BLaER1 treated with 17β-estradiol and CSF1 and Interleukin-3, amounts not matched to agents 10 nM and 100 nM (cell line): Measurements from ENCODE around the gene CADM4.

Experiments used
- H3K27ac ChIP-seq, 11 experiments: shearing (Covaris generic); formaldehyde crosslinking; 2 replicates each; pipeline ENCODE4 v1.8.1; 2022
- H3K27me3 ChIP-seq, 11 experiments: shearing (Covaris generic); formaldehyde crosslinking; 2 replicates each; pipeline ENCODE4 v1.8.1; 2022
- H3K36me3 ChIP-seq, 11 experiments: shearing (Covaris generic); formaldehyde crosslinking; 2 replicates each; pipeline ENCODE4 v1.8.1; 2022
- H3K4me1 ChIP-seq, 10 experiments: shearing (Covaris generic); formaldehyde crosslinking; 2 replicates each; pipeline ENCODE4 v1.8.1; 2022
- H3K4me2 ChIP-seq, 11 experiments: shearing (Covaris generic); formaldehyde crosslinking; 2 replicates each; pipeline ENCODE4 v1.8.1; 2022
- H3K4me3 ChIP-seq, 10 experiments: shearing (Covaris generic); formaldehyde crosslinking; 2 replicates each; pipeline ENCODE4 v1.8.1; 2022
- H3K9ac ChIP-seq, 11 experiments: shearing (Covaris generic); formaldehyde crosslinking; 2 replicates each; pipeline ENCODE4 v1.8.1; 2022
- H3K9me3 ChIP-seq, 11 experiments: shearing (Covaris generic); formaldehyde crosslinking; replicated peaks in 1 of 11; 2 replicates each; pipeline ENCODE4 v1.8.1; 2022
- H4K20me1 ChIP-seq, 11 experiments: shearing (Covaris generic); formaldehyde crosslinking; 2 replicates each; pipeline ENCODE4 v1.8.1; 2022
- Cebpa-rat ChIP-seq, 11 experiments: shearing (Covaris generic); IDR thresholded peaks; 2 replicates each; pipeline ENCODE4 v1.8.1; 2022

CADM4 gene

DNA sequence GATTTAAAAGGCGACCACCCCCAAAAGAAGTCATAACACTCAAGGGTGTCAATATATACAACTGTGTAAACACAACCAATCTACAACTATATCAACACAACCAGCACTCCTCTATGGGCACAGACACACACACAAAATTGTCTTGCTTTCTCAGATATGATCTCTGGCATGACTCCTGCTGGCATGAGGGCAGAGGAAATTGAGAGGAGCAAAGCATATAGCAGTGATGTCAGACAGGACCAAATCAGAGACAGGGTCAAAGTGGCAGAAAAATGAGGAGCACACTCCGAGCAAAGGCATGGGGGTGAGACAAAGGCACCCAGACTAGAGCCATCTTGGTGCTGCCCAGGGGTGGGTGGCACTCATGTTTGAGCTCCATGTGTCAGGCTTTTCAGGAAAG, 53.3 kb downstream of the CADM4 start:
- H3K4me2 ChIP-seq, result peak overlapping the region in 5 of 11 experiments; percentile 13 to 66 (median 24); a peak in 3 of 22 replicates
- no peak overlapping the region for H3K9ac ChIP-seq
- peaks cover 32 to 57% (median 50%) of the 10 kb centered on the region in 11 experiments for H3K36me3 ChIP-seq
- H3K27ac ChIP-seq, result 0 out of 22 replicates have a peak overlapping the region, but pooled peaks of 2 of the 11 experiments have one; percentile 36 to 64
- peaks cover 0 to 26% (median 11%) of the 10 kb centered on the region in 11 experiments; a peak in 11 of 22 replicates for H4K20me1 ChIP-seq
- no peak for TF ChIP-seq Cebpa-rat (IDR thresholded peaks at IDR 0.05)
- H3K4me3 ChIP-seq, result no peak overlapping the region
- H3K9me3 ChIP-seq, result peaks cover 0 to 17% (median 9%) of the 10 kb centered on the region in 11 experiments; a peak in 13 of 22 replicates
- no peaks in the 10 kb centered on the region for H3K27me3 ChIP-seq
- peaks cover 54 to 73% (median 65%) of the 10 kb centered on the region in 10 experiments for H3K4me1 ChIP-seq

DNA sequence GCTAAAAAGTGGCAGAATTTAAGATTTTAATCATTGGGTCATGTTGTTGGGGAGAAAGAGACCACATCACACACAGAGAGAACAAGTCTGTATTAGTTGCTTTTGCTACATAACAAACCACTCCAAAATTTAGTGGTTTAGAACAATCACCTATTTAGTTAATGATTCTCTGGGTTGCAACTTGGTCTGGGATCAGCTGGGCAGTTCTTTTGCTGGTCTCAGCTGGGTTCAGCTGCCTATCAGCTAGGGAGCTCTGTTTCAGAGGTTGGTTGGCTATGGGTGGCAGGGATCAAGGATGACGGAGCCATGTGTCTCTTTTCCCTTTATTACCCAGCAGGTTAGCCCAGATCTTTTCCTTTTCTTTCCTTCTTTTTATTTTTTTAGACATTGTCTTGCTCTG, 55.2 kb downstream of the CADM4 start:
- H3K4me1 ChIP-seq, result peaks cover 57 to 71% (median 68%) of the 10 kb centered on the region in 10 experiments
- peaks cover 0 to 17% (median 9%) of the 10 kb centered on the region in 11 experiments; a peak in 13 of 22 replicates for H3K9me3 ChIP-seq
- H3K36me3 ChIP-seq, result peaks cover 15 to 38% (median 32%) of the 10 kb centered on the region in 11 experiments; a peak in 21 of 22 replicates
- peak overlapping the region; percentile 47 to 66 (median 59) for H3K4me2 ChIP-seq
- no peak overlapping the region; a peak in 1 of 20 replicates for H3K4me3 ChIP-seq
- no peaks in the 10 kb centered on the region for H3K27me3 ChIP-seq
- peak overlapping the region; percentile 8 to 55 (median 25); a peak in 12 of 22 replicates for H3K9ac ChIP-seq
- H3K27ac ChIP-seq, result peak overlapping the region; percentile 55 to 79 (median 65)
- TF ChIP-seq Cebpa-rat (IDR thresholded peaks at IDR 0.05), result no peak
- peaks cover 0 to 8% (median 0%) of the 10 kb centered on the region in 11 experiments; a peak in 4 of 22 replicates for H4K20me1 ChIP-seq

DNA sequence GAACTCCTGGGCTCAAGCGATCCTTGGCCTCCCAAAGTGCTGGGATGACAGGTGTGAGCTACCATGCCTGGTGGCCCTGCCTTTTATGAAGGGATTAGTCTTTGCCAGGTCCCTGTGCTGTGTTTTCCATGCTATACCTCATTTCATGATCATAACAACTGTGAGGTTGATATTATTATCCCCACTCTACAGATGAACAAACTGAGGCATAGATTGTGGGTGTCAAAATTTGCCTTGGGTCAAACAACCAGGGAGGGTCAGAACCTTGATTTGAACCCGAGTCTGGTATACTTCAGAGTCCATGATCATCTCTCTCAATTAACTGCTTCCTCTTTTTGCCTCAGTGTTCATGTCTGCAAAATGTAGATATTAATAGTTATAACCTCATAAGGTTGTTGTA, 57.2 kb downstream of the CADM4 start:
- no peak for TF ChIP-seq Cebpa-rat (IDR thresholded peaks at IDR 0.05)
- peaks cover 0 to 17% (median 9%) of the 10 kb centered on the region in 11 experiments; a peak in 13 of 22 replicates for H3K9me3 ChIP-seq
- peak overlapping the region in 3 of 11 experiments; percentile 4 to 77 (median 64); a peak in 1 of 22 replicates for H3K27ac ChIP-seq
- no peaks in the 10 kb centered on the region for H3K27me3 ChIP-seq
- H3K4me2 ChIP-seq, result peak overlapping the region; percentile 41 to 78 (median 64); a peak in 20 of 22 replicates
- H3K4me3 ChIP-seq, result no peak overlapping the region
- peaks cover 9 to 24% (median 19%) of the 10 kb centered on the region in 11 experiments; a peak in 20 of 22 replicates for H3K36me3 ChIP-seq
- no peak overlapping the region for H3K9ac ChIP-seq
- H4K20me1 ChIP-seq, result no peaks in the 10 kb centered on the region
- peaks cover 63 to 81% (median 74%) of the 10 kb centered on the region in 10 experiments for H3K4me1 ChIP-seq

DNA sequence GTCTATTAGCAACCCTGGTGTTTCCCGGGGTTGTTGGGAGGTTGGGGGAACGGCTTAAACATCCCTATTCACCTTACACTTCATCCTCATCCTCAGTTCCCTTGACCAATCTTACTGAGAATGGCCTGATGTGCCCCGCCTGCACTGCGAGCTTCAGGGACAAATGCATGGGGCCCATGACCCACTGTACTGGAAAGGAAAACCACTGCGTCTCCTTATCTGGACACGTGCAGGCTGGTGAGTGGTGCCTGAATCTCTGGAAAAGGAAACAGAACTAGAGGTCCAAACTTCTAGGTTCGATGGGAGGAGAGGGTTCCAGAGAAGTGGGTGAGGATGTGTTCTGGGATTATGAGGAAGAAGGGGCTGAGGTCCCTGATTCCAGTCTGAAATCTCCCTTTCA, 58.2 kb downstream of the CADM4 start:
- Histone ChIP-seq H3K4me3 (no peak overlapping the region), H4K20me1 (no peaks in the 10 kb centered on the region), H3K9ac (peak overlapping the region in 3 of 11 experiments; percentile 3 to 27 (median 14); a peak in 5 of 22 replicates), H3K4me2 (peak overlapping the region; percentile 41 to 78 (median 64)), H3K36me3 (peaks cover under 1 to 13% (median 11%) of the 10 kb centered on the region in 11 experiments; a peak in 19 of 22 replicates), H3K27me3 (no peaks in the 10 kb centered on the region), H3K9me3 (peaks cover 0 to 15% (median 9%) of the 10 kb centered on the region in 11 experiments; a peak in 13 of 22 replicates), H3K4me1 (peaks cover 65 to 84% (median 74%) of the 10 kb centered on the region in 10 experiments), H3K27ac (peak overlapping the region in 8 of 11 experiments; percentile 64 to 87 (median 82); a peak in 16 of 22 replicates)
- TF ChIP-seq Cebpa-rat (IDR thresholded peaks at IDR 0.05), result no peak

DNA sequence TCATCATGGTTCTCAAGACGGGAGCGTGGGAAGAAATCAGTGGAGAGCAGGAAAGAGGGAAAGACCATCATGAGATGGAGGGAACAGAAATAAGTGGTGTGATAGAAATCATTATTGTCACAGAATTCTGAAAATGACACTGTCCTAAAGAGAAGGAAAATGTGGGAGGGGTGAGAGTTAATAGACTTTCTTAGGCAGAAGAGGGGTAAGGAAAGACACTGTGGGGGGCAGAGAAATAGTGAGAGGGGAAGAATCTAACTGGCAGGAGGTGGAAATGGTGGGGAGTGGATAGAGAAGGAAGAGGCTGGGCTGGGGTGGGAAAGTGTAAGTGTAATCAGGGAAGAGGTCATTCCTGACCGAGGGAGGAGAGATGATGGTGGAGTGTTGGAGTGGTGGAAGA, 60.9 kb downstream of the CADM4 start:
- Histone ChIP-seq H3K27me3 (no peaks in the 10 kb centered on the region), H3K4me3 (no peak overlapping the region)

DNA sequence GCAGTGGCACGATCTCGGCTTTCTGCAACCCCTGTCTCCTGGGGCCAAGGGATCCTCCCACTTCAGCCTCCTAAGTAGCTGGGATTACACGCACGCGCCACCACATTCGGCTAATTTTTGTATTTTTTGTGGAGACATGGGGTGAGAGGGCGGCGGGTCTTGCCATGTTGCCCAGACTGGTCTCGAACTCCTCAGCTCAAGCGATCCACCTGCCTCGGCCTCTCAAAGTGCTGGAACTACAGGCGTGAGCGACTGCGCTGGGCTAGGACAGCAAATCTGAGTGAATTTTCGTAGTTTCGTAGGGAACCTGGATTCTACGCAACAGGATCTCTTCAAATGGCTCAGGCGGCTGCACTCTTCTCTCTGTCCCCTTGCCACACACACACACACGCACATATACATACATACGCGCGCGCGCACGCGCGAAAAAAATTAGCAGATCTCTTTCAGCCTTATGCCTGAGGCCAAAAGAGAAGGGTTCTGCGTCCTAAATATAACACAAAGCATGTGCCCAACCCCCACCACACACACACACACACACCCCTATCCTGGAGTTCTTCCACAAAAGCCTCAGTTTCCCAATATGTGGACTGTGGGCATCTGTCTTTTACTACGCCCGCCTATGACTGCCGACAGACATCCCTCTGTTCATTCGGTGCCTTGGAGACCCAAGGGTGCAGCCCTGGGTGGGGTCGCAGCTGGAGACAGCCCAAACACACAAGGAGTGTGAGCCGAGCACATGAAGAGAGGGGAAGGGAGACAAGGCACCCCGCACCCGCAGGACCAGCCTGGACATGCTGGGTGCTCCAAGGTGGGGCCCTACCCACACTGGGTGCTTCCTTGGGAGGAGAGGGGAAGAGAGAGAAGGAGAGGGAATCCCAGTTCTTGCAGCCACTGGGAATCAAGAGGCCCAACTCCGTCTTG, 63.4 kb downstream of the CADM4 start:
- Histone ChIP-seq H3K4me3 (peak overlapping the region; percentile 56 to 87 (median 82)), H3K36me3 (peaks cover 8 to 32% (median 17%) of the 10 kb centered on the region in 11 experiments; a peak in 18 of 22 replicates), H3K9me3 (no peaks in the 10 kb centered on the region), H3K9ac (peak overlapping the region; percentile 56 to 89 (median 67); a peak in 19 of 22 replicates), H3K27ac (peak overlapping the region; percentile 35 to 90 (median 68); a peak in 21 of 22 replicates), H4K20me1 (no peaks in the 10 kb centered on the region), H3K4me1 (peaks cover 45 to 74% (median 67%) of the 10 kb centered on the region in 10 experiments), H3K27me3 (no peaks in the 10 kb centered on the region), H3K4me2 (peak overlapping the region; percentile 72 to 97 (median 84))
- no peak for TF ChIP-seq Cebpa-rat (IDR thresholded peaks at IDR 0.05)

More for the DNA sequence above, 60.9 kb downstream of the CADM4 start:
- H3K4me2 ChIP-seq, result peak overlapping the region in 8 of 11 experiments; percentile 69 to 97 (median 82); a peak in 3 of 22 replicates
- H3K27ac ChIP-seq, result no peak overlapping the region
- no peak overlapping the region for H3K9ac ChIP-seq
- H3K4me1 ChIP-seq, result peaks cover 58 to 78% (median 68%) of the 10 kb centered on the region in 10 experiments
- no peaks in the 10 kb centered on the region for H3K9me3 ChIP-seq
- H3K36me3 ChIP-seq, result peaks cover 0 to 7% (median 4%) of the 10 kb centered on the region in 11 experiments; a peak in 11 of 22 replicates
- no peaks in the 10 kb centered on the region for H4K20me1 ChIP-seq
- no peak for TF ChIP-seq Cebpa-rat (IDR thresholded peaks at IDR 0.05)

DNA sequence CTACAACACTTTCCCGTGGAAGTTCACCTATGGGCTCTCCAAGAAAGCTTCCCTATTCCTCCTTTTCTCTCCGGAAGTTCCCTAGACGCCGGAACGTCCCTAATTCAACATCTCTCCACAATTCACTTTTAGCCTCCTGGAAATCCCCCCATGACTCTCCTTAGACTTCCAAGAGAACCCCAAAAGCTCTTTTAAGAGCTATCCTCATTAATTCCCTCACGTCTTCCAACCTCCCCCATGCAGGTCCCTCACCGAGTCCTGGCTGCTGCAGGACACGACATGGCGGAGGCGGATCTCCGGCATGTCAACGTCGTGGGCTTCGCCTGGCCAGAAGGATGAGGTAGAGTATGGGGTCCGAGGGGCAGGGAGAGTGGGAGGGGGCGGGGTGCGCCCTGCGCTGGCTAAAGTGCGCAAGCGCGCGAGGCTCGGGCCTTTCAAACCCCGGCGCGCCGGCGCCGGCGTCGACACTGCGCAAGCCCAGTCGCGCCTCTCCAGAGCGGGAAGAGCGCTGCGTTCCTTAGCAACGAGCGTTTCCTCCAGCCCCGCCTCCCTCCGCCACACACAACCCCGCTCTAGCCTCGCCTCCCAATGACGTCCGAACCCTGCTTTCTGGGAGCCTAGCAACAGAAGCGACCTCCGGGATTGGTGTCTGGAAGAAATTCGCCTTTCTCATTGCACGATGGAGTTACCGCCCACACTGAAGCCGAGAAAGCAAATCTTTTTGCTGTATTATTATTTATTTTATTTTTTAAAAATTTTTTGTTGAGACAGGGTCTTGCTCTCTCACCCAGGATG, 64.3 kb downstream of the CADM4 start, which contains the start of the genes PINLYP and XRCC1:
PINLYP (plus strand) TSS at position 646 of the 795 bp plus-strand sequence. CDS start 1,391 bp downstream, outside the sequence.
XRCC1 (minus strand) TSS at position 372 of the 795 bp plus-strand sequence; CDS start at position 303, 69 bp downstream.
- peak within 1 kb of the TSS; percentile 72 to 87 (median 82) for H3K4me3 ChIP-seq
- H3K9me3 ChIP-seq, result no peaks in the 10 kb centered on the region
- peak within 1 kb of the TSS; percentile 69 to 90 (median 85) for H3K27ac ChIP-seq
- TF ChIP-seq Cebpa-rat (IDR thresholded peaks at IDR 0.05), result no peak
- H3K27me3 ChIP-seq, result no peaks in the 10 kb centered on the region
- peak within 1 kb of the TSS; percentile 83 to 94 (median 87) for H3K9ac ChIP-seq
- H3K4me2 ChIP-seq, result peak within 1 kb of the TSS; percentile 94 to 98 (median 96)
- peaks cover 8 to 38% (median 17%) of the 10 kb centered on the region in 11 experiments; a peak in 18 of 22 replicates for H3K36me3 ChIP-seq
- H3K4me1 ChIP-seq, result peaks cover 46 to 76% (median 69%) of the 10 kb centered on the region in 10 experiments
- no peaks in the 10 kb centered on the region for H4K20me1 ChIP-seq
